K562 (cell line): ENCODE measurements around the gene PRTN3. TPM values are rescaled to one million over a fixed set of nuclear protein-coding genes. Genes with fewer than 3 reads are reported as not detected.

Experiments used
- FIP1L1 ChIP-seq: fragments of 200-400 bp; formaldehyde crosslinking; IDR thresholded peaks from 2 replicates; pipeline ENCODE4 v1.6.1; 2018; ENCODE audit warnings: mild to moderate bottlenecking, low read depth, low read length; ENCODE audit not compliant: poor library complexity, severe bottlenecking
- NONO ChIP-seq, 2 experiments: fragments of 200-400 bp in 1 of 2; fragments of 450-650 bp in 1 of 2; formaldehyde crosslinking in 1 of 2; IDR thresholded peaks; 2 replicates each; pipeline ENCODE4 v1.6.1; 2017; ENCODE audit warnings: low read depth in 2 of 2, mild to moderate bottlenecking in 2 of 2, moderate library complexity in 2 of 2, low read length in 1 of 2
- NR3C1 ChIP-seq: sonication (generic); formaldehyde crosslinking; IDR thresholded peaks from 2 replicates; pipeline ENCODE4 v1.8.1; 2022; ENCODE audit warnings: missing genetic modification reagents
- PCBP2 ChIP-seq: fragments of 200-400 bp; formaldehyde crosslinking; IDR thresholded peaks from 2 replicates; pipeline ENCODE4 v1.6.1; 2018; ENCODE audit warnings: low read length, low read depth, mild to moderate bottlenecking, moderate library complexity; ENCODE audit not compliant: poor library complexity, severe bottlenecking
- POLR2G ChIP-seq: fragments of 200-400 bp; formaldehyde crosslinking; IDR thresholded peaks from 2 replicates; pipeline ENCODE4 v1.6.1; 2017; ENCODE audit warnings: low read depth, mild to moderate bottlenecking, antibody characterized with exemption, low read length, moderate library complexity
- RBFOX2 ChIP-seq: fragments of 200-400 bp; formaldehyde crosslinking; IDR thresholded peaks from 2 replicates; pipeline ENCODE4 v1.6.1; 2017; ENCODE audit warnings: low read depth, mild to moderate bottlenecking, low read length, moderate library complexity
- SAFB ChIP-seq: fragments of 200-400 bp; formaldehyde crosslinking; IDR thresholded peaks from 2 replicates; pipeline ENCODE4 v1.6.1; 2017; ENCODE audit warnings: low read depth, low read length, borderline replicate concordance
- SFPQ ChIP-seq: fragments of 200-400 bp; formaldehyde crosslinking; IDR thresholded peaks from 2 replicates; pipeline ENCODE4 v1.6.1; 2017; ENCODE audit warnings: mild to moderate bottlenecking, low read depth, low read length, moderate library complexity
- U2AF1 ChIP-seq: fragments of 200-400 bp; formaldehyde crosslinking; optimal IDR thresholded peaks from 2 replicates; pipeline ENCODE3; 2017; ENCODE audit warnings: mild to moderate bottlenecking, low read depth, low read length, moderate library complexity
- ZBTB43 ChIP-seq: sonication (generic); formaldehyde crosslinking; IDR thresholded peaks from 2 replicates; pipeline ENCODE4 v1.8.0; 2023; ENCODE audit warnings: mild to moderate bottlenecking, missing genetic modification reagents
- polyA plus RNA-seq, 8 experiments: library from polyadenylated mRNA; depleted of rRNA in 4 of 8; stranded (reverse) in 5 of 8; unstranded in 3 of 8; fragments of >200 nt; fragmentation: Nextera tagmentation in 2 of 8; fragmentation: Illumina TruSeq in 1 of 8; extraction: Ambion mirVana in 2 of 8; extraction: Trizol in 1 of 8; gene quantifications; 2 replicates each; pipeline versions ENCODE4 v1.2.1 to v1.2.3, GENCODE V29; 2011 to 2014; ENCODE audit warnings: inconsistent platforms in 1 of 8, missing spikeins in 1 of 8
- total RNA-seq, 7 experiments: library from RNA; depleted of rRNA in 6 of 7; stranded (reverse); fragments of >200 nt in 6 of 7; fragmentation: Illumina TruSeq in 2 of 7; extraction: Trizol in 2 of 7; gene quantifications; 2 replicates each; pipeline versions ENCODE4 v1.2.1 to v1.2.3, GENCODE V29; 2011 to 2021; ENCODE audit warnings: low replicate concordance in 1 of 7
- TF ChIP-seq, protein P1 (sequence below): fragments of 250-450 bp; sonication (Bioruptor Pico); IDR thresholded peaks from 2 replicates; pipeline ENCODE4 v1.5.1; 2021; ENCODE audit warnings: mild to moderate bottlenecking

PRTN3 gene
- total and polyA plus RNA-seq, 9 of the 15 experiments (the other 6 are each of a cell fraction or from before 2014, with no cell fraction given): 0.14 to 0.86 (median 0.43) TPM; not detected in 3

GRCh38 chr19:813219-814151, 27.3 kb upstream of the PRTN3 start (continued):
- TF ChIP-seq PCBP2 (peak; percentile 28), NONO (IDR thresholded peaks at IDR 0.05; ENCODE audit: low read depth in 2 of 2, low read length in 1 of 2) (peak; percentile 42 to 48; a peak in 3 of 4 replicates), NR3C1 (CRISPR knock-in tag) (no peak), FIP1L1 (peak; percentile 96), ZBTB43 (no peak), SFPQ (peak; percentile 69; the same call in 1 of the 2 replicates), POLR2G (peak; percentile 92), RBFOX2 (peak; percentile 78), SAFB (peak; percentile 31; the same call in 1 of the 2 replicates), U2AF1 (peak; percentile 88)
- TF ChIP-seq, protein P1, sequence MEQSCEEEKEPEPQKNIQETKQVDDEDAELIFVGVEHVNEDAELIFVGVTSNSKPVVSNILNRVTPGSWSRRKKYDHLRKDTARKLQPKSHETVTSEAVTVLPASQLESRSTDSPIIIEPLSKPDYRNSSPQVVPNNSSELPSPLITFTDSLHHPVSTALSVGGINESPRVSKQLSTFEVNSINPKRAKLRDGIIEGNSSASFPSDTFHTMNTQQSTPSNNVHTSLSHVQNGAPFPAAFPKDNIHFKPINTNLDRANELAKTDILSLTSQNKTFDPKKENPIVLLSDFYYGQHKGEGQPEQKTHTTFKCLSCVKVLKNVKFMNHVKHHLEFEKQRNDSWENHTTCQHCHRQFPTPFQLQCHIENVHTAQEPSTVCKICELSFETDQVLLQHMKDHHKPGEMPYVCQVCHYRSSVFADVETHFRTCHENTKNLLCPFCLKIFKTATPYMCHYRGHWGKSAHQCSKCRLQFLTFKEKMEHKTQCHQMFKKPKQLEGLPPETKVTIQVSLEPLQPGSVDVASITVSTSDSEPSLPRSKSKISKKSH: no peak
